Gastrocnemius medialis (tissue), 4 donors: ENCODE data around the gene ARNT2.

Experiments used
- CTCF ChIP-seq, 5 experiments: fragments of 450-650 bp in 3 of 5; fragments of 200-600 bp in 2 of 5; sonication (generic) in 2 of 5; IDR thresholded peaks in 4 of 5; conservative IDR thresholded peaks in 1 of 5; 1 replicate in 4 of 5; 2 replicates in 1 of 5; pipeline ENCODE4 v1.5.1; 2016 to 2019; ENCODE audit warnings: antibody characterized with exemption in 5 of 5, mild to moderate bottlenecking in 3 of 5, moderate library complexity in 3 of 5
- POLR2A ChIP-seq, 2 donors: fragments of 450-650 bp; IDR thresholded peaks; one replicate each; pipeline ENCODE4 v1.6.1; 2017; ENCODE audit warnings: antibody characterized with exemption in 2 of 2, mild to moderate bottlenecking in 2 of 2, moderate library complexity in 2 of 2

- no peak for TF ChIP-seq POLR2A (IDR thresholded peaks at IDR 0.05)
- TF ChIP-seq CTCF (IDR thresholded peaks at IDR 0.05 in 4 of 5, conservative IDR thresholded peaks at IDR 0.05 in 1 of 5): no peak
Measured at GRCh38 chr15:80468796-80469195, 64.6 kb downstream of the ARNT2 start.
